GM19397 (cell line): ENCODE data around the gene MTFP1.

Experiments used
- ATAC-seq: cut with Tn5 transposase; IDR thresholded peaks from one replicate; pipeline ENCODE4 v1.9.1; 2021; ENCODE audit warnings: mild to moderate bottlenecking, moderate library complexity; ENCODE audit not compliant: unreplicated experiment

MTFP1 gene, protein sequence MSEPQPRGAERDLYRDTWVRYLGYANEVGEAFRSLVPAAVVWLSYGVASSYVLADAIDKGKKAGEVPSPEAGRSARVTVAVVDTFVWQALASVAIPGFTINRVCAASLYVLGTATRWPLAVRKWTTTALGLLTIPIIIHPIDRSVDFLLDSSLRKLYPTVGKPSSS

GRCh38 chr22:30425616-30426387 is at the start of gene MTFP1:
TSS of gene MTFP1 (plus strand) at chr22:30425768. CDS start at chr22:30425880, 112 bp downstream.
- no peak for ATAC-seq

GRCh38 chr22:30380011-30380410 is 45.6 kb upstream of the MTFP1 start:
- ATAC-seq, result no peak

GRCh38 chr22:30381264-30381663 is 44.3 kb upstream of the MTFP1 start:
- ATAC-seq, result no peak

DNA sequence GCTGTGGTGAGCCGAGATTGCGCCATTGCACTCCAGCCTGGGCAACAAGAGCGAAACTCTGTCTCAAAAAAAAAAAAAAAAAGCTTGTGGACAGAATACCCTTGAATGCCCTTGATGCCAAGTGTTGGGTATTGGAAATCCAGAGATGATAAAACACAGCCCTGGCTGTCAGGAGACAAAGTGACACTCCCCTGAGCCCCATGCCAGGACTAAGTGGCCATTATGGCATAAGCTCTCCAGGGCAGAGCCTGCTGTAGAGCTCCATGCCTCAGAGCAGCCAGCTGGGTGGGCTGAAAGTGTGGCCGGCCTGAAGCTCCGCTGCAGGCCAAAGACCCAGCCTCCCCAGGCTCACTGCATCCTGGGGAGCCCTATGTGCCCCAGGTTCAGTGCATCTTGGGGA is 43.2 kb upstream of the MTFP1 start:
- no peak for ATAC-seq

GRCh38 chr22:30383061-30383460 is 42.5 kb upstream of the MTFP1 start:
- no peak for ATAC-seq

- ATAC-seq, result no peak
Observed at GRCh38 chr22:30385942-30386341, 39.6 kb upstream of the MTFP1 start.

DNA sequence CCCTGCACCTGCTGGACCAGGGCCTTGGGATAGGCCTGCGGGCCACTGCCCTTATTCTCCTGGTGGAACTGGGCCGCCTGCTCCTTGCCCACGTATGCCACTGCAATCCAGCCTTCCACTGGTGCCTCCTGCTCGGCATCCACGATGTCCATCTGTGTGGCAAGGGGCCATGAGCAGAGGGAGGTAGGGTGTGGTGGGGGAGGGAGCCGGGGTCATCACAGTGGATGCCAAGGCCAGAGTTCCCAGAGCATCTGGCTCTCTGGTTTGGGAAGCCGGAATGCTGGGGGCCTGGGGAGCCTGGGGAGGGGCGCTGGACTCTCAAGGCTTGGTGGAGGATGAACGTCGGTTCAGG is 39.0 kb upstream of the MTFP1 start:
- no peak for ATAC-seq

- peak; percentile 82 for ATAC-seq
Observed at GRCh38 chr22:30386960-30387827, 38.4 kb upstream of the MTFP1 start, which contains the start of gene RNF215. TSS of gene RNF215 (minus strand) at chr22:30387411. CDS start at chr22:30387313, 98 bp downstream.

DNA sequence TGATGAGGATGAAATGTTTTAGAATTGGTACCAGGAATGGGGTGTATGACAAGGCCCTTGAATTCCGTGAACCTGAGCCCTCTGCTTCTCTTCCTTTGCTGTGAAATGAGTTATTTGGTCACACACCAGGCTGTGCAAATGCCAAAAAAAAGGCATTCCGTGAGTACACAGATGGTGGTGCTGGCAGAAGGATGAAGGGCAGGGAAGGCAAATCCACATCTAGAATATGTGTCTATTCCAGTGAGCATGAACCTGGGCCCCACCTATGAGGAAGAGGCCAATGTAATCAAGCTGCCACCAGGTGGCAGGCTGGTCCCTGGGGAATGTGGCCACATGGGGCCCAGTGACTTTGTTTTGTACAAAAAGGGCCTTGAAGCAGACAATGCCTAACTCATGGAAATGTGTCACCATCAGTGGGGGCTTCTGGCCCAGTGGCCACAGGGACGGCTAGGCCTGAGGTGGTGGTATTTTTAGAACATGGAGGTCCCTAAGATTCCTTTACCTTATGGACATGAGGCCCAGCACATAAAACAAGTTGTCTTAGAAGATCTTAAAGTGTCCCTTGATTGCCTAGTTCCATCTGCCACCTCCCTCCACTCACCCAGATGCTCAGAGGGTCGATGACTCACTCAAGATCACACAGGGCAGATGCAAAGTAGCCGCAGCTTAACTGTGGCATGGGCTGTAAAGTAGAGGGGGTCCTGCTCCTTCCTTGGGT is 34.4 kb upstream of the MTFP1 start:
- ATAC-seq, result no peak

GRCh38 chr22:30392661-30393321 is 32.8 kb upstream of the MTFP1 start:
- no peak for ATAC-seq

- no peak for ATAC-seq
Observed at GRCh38 chr22:30393322-30393680, 32.3 kb upstream of the MTFP1 start.

DNA sequence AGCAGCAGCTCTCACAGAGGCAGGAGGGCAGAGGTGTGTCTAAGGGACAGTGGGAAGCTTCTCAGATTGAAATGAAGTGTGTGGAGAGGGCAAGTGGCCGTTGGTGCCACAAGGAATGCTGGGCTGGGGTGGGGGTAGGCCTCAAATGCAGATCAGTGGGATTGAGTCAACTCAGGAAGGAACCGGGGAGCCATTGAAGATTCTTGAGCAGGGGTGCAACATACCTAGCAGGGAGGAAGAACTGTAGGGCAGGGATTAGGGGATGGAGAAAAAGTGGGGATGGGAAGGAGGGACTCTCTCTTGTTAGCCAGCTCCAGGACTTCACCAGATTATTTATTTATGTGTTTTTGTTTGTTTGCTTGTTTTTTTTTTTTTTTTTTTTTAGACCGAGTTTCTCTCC is 31.7 kb upstream of the MTFP1 start:
- ATAC-seq, result no peak

DNA sequence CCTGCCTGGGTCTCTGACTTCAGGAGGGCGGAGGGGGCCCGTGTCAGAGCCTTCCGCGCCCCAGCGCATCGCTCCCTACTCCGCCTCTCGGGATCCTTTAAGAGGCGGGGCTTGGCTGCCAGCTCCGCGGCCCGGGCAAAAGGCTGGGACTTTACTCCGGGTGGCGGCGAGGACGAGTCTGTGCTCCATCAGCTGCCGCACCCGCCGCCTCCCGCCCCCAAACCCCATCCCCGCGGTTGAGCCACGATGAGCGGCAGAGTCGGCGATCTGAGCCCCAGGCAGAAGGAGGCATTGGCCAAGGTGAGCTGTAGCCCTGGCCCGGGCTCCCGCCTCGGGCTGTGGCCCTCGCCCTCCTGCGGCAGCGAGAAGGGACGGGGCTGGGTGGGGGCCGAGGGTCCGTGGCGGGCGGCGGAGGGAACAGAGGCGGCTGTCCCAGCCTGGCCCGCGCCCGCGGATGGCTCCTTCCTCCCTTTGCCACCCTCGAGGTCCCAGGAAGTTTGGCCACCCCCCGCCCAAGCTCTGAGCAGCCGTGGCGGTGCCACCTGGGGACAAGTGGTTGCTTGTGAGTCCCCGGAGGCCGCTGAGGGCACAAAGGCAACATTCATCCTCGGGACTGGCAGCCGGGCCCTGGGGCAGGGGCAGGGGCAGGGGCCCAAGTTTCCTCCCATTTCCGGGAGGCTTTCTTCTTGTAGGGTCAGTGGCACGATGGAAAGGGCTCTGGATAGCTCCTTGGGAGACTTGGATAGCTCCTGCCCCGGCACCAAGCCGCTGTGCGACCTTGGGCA is 28.5 kb upstream of the MTFP1 start, which contains the start of gene SEC14L2:
Gene SEC14L2 (plus strand): TSS at position 148 of the 785 bp plus-strand sequence. CDS start 99 bp downstream, at position 247.
- ATAC-seq, result no peak

DNA sequence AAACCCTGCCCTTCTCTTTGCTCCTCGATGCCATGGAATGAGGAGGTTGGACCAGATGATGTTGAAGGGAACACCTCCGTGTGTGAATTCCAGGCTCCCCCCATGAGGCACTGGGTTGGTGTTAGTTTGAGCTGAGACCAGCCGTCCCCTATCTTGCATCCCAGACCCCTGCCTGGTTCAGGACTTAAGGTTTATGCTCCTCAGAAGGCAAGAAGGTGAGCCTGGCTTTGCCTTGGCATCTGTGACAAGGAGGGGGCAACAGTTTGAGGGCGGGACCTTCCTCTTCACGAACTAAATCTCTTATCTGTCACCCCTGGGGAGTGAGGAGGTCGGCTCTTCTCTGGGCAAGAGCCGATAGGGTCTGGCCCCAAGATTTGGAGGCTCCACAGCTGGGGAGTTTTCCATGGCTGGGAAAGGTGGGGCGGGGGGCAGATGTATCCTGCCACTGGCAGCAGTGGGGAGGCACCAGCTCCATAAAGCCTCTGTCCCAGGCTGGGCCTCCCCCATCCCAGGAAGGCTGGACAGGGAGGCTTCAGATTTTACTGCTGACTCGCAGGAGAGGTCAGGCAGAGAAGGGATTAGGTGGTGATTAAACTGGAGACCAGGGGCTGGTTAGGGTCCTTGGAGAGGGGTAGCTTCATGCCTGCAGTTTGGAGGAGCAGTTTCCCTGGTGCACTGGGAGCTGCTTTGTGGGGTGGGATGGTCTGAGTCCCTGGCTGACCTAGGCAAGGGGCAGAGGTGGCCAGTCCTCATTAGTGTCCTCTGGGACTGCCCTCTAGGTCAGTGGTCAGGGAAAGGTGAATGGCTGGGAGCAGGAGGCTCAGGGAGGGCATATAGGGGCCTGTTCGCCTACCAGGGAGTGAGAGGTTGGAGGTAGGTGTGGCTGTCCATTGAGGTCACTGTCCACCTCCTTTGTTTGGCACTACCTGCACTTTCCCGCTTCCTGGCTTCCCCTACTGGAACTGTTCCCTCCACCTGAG is 27.6 kb upstream of the MTFP1 start:
- no peak for ATAC-seq

DNA sequence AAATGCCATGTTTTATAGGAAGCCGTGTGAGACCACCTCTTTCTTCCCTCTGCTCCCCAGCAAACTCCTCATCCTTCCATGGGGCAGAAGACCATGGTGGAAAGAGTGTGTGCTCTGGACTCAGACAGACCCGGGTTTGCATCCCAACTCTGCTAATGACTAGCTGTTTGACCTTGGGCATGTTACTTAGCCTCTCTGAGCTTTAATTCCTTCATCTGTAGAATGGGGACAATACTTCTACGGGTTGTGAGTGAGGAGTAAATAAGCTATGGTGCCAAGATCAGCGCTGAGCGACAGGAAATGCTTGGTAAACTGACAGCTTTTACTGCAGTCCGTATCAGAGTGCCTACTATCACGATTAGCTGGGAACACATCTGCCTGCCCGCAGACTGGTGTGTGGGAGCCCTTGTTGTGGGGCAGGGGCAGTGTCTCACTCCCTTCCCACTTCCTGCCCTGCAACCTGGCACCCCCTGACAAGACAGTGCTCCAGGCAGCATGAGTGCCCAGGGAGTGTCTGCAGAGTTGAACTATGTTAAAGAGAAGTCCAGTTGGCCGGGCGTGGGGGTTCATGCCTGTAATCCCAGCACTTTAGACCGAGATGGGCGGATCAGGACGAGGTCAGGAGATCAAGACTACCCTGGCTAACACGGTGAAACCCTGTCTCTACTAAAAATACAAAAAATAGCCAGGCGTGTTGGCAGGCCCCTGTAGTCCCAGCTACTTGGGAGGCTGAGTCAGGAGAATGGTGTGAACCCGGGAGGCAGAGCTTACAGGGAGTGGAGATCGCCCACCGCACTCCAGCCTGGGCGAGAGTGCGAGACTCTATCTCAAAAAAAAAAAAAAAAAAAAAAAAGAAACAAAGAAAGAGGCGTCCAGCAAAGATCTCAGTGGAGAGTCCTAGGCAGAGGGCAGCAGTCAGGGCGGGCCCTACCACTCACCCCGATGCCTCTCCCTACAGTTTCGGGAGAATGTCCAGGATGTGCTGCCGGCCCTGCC is 26.6 kb upstream of the MTFP1 start:
- no peak for ATAC-seq

DNA sequence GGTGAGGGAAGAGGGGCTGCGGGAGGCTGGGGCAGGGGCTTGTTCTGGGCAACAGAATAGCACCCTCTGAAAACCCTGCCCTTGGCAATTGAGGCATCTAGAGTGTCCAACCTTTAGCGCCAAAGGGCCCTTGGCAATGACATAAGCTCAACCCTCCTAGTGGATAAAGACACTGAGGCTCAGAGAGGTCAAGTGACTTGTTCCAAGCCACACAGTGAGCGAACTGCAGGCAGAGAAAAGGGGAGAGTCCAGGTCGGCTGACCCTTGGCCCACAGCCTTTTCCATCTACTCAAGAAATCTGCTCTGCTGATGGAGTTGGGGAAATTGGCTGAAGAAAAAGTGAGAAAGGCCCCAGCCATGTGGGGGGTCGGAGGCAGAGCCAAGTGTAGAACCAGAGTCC is 25.9 kb upstream of the MTFP1 start:
- ATAC-seq, result no peak

GRCh38 chr22:30400159-30400558 is 25.4 kb upstream of the MTFP1 start:
- no peak for ATAC-seq
